CD4-positive, alpha-beta T cell treated with Interleukin-15 for 4 hours (primary cell): ENCODE results near the gene STEAP2.
"Not testable (repeated sequence)": the region's sequence is repeated elsewhere in the genome, so short reads cannot be mapped to it uniquely, and the experiment has no call there.

Experiments used
- DNase-seq: peaks from one replicate; pipeline ENCODE4 v3.0.0-alpha.2; 2020; ENCODE audit warnings: low spot score

The STEAP2 gene

DNA sequence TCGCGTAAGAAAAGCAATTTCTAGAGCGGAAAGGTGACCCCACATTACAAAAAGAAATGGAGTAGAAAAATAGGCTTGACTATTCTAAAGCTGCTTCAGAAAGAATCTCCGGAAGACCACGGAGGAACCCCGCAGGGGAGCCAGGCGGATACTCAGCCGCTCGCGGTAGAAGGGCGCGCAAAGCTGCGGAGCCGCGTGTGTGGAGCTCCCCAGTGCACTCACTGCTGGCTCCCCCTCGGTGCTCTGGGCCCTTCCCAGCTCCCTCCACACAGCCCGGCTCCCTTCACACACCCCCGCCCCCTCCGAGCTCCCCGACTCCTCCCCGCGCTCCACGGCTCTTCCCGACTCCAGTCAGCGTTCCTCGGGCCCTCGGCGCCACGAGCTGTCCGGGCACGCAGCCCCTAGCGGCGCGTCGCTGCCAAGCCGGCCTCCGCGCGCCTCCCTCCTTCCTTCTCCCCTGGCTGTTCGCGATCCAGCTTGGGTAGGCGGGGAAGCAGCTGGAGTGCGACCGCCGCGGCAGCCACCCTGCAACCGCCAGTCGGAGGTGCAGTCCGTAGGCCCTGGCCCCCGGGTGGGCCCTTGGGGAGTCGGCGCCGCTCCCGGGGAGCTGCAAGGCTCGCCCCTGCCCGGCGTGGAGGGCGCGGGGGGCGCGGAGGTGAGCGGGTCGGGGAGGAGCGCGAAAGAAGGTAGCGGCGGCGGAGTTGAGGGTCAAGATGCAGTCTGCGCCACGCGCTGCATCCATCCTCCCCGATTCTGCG lies at the start of gene STEAP2:
TSS of gene STEAP2 (plus strand) at position 350 of the 758 bp plus-strand sequence. CDS start 13,343 bp downstream, outside the sequence.
- DNase-seq, result no peak

DNA sequence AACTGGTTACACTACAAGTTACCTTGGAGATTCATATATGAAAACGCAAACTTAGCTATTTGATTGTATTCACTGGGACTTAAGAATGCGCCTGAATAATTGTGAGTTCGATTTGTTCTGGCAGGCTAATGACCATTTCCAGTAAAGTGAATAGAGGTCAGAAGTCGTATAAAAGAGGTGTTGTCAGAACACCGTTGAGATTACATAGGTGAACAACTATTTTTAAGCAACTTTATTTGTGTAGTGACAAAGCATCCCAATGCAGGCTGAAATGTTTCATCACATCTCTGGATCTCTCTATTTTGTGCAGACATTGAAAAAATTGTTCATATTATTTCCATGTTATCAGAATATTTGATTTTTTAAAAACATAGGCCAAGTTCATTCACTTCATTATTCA lies 48.0 kb upstream of the STEAP2 start:
- no peak for DNase-seq

DNA sequence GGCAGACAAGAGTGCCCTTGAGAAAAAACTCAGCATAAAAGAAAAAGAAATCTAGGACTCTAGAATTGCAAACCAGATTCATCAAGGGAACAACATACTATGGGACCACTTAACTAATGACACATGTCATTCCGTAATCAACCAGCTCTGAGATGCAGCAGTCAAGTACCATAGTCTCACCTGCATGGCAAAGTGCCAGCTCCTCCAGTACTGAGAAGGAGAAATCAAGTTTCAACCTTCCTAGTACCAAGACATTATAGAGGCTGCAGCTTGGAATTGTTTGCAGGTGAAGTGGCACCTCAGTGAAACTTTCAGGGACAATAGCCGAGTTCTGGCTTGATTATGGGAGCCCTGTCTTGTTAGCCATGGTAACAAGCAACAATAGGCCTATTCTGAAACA lies 45.8 kb upstream of the STEAP2 start:
- DNase-seq, result no peak

DNA sequence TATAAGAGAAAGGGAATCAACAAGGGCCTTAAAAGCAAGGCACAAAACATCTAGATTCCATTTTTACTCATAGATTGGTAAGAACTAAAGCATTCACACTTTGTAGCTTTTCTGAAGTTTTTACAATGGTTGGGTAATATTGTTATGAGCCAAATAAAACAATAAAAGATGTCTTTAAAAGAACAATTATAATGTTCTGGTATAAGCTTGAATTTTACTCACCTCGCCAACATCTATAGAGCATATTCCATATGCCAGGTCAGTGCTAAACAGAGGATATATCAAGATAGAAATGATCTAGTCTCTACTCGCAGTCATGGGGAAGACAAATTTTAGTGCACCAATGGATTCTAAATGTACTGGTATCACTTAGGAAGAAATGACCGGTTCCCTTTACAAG lies 45.4 kb upstream of the STEAP2 start:
- DNase-seq, result no peak

DNA sequence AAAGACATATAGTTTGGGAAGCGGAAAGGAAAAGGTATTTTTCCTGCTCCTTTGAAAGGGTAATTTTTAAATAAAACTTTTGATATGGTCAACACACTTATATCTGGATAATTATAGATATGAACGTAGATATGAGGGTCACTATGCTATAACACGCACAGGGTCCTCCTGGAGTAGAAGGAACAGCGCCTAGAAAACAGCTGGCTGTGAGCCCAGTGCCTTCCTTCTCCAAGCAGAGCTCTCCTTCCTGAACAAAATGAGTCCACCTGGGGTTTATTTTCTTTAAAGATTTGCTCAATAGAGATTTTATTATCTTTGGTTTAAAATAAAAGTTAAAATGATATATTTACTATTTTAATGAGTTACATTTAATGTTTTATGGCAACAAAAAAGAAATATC lies 44.2 kb upstream of the STEAP2 start:
- no peak for DNase-seq

DNA sequence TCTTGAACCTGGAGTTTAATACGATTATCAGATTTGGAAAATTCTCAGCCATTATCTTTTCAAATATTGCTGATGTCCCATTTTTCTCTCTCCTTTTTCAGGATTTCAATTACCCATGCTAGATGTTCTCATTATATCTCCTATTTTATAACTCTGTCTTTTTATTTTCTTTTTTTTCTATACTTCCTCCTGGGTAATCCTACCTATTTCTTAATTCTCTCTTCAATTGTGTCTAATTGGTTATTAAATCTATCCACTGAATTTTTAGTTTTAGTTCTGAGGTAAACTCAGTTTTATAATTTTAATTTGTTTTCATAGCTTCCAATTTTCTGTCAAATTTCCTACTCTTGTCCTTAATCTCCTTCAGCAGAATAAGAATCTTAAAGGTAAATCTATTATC lies 41.6 kb upstream of the STEAP2 start:
- no peak for DNase-seq

DNA sequence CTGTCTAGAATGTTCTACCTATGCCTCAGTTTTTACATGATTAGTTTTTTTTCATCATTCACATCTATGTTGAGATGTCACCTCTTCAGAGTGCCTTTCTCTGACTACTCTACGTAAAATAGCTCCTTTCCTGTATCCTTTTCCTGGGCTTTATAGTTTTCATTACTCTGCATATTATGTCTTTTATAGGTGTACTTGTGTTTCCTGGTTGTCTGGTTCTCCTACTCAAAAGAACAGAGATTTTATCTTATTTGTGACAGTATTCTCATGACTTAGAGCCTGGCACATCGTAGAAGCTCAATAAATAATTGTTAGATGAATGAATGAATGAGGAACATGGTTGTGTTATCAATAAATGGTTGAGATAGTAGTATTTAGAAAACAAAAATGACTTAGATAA lies 39.4 kb upstream of the STEAP2 start:
- DNase-seq, result no peak

DNA sequence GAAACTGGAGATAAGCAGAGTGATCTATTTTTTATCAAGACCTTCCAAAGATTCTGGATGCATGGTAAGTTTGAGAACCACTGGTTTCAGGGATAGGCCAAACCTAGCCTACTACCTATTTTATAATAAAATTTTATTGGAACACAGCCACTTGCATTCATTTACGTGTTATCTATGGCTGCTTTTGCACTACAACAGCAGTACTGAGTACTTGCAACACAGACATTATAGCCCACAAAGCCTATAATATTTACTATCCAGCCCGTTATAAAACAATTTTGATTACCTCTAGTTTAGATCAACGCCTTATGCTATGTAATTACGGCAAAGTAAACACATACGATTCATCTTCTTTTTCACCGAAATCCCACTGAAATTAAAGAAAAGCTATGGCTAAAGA lies 38.9 kb upstream of the STEAP2 start:
- no peak for DNase-seq

DNA sequence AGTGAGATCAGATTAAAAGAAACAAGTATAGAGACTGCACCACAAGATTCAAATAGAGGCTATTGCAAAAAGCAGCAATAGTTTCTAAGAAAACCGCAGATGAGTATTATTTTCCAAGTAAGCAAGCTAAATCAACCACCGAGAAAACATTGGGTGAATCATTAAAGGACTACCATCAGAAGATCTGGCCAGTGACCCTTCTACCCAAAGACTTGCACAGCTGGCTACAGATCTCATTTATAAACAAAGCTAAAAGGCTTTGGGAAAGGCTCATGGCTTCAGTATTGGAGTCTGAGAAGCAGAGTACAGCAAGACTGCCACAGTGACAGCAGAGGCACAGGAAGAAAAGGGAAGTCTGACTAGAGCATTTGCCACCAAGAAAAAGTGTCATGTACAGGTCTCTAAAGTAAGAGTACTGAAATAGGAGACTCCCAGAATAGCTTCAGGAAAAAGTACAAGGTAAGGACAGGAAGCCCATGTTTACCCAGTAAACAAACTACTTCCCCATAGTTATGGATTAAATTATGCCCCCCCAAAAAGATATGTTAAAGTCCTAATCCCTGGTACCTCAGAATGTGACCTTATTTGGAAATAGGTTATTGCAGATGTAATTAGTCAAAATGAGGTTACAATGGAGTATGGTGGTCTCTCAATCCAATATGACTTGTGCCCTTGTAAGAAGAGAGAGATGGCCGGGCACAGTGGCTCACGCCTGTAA lies 38.3 kb upstream of the STEAP2 start:
- DNase-seq, result no peak

DNA sequence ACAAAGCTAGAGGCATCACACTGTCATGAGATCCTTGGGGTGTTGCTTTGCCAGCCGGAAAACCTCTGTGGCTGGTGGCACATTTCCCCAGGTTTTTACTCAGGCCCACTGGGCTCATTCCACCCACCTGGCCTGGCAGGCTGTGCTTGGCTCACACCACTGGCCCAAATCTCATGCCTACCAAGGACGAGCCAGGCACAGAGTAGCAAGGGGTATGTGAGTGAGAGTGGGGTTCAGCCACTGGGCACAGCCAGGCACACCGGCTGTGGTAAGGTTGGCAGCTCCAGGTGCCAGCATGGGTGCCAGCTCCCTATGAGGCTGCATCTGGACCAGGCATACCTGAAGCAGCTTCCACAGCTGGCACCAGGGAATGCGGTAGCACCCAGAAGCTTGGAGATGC lies 35.9 kb upstream of the STEAP2 start:
- DNase-seq, result no peak

DNA sequence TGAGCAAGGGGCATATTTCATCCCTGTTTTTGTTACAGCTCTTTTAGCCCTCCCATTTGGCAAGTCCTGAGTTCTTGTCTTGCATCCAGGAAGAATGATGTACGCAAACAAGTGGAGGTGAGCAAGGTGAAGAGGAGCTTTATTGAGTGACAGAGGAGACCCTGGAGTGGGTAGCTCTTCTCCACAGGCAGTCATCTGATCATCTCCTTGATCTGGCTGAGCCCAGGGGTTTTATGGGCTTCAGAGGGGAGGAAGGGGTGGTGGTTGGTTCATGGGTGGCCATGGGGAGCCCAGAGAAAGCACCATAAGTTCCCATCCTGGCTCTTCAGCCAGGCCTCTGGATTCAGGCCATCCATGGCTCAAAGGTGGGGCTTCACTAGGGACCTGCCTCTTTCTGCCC lies 35.3 kb upstream of the STEAP2 start:
- no peak for DNase-seq

DNA sequence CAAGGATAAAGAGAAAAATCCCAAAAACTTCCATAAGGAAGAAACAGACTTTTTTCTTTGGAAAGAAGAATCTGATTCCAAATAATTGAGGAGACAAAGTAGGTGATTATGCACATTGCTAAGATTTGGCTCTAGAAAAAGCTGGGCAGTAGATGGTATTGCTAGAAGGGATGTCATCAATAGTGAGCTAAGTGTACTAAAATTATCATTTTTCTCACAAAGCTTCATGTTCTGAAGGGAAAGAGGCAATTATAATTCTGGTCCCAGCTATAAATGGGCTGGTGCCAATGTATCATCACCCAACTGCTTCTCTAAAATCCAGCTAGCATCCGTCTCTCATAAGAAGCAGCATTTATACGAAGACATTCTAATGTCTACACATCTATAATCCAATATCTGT lies 33.4 kb upstream of the STEAP2 start:
- DNase-seq, result no peak

DNA sequence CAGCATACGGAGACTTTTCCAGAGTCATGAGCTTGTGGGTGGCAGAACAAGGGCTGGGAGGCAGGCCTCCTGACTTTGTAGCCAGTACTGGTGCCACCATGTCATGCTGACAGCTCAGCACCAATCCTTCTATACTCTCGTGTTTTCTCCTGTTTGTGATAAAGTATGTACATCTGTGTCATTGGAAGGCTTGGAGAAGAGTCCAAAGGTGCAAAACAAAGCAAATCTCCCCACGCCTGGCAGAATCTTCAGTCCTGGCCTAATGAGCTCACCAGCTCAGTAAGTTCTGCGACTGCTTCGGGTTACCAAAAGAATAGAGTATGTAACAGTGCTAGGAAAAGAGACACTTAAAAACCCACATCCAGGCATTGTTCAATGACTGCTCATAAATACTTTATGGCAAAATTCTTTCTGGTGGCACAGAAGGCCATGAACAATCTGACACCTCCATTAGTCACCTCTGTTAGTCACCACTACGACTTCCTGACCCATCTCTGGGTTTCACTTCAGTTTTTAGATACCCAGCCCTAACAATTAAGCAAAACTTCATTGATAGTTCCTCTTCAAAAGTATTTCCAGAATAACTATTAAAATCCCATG lies 32.8 kb upstream of the STEAP2 start:
- peak; percentile 10 for DNase-seq

DNA sequence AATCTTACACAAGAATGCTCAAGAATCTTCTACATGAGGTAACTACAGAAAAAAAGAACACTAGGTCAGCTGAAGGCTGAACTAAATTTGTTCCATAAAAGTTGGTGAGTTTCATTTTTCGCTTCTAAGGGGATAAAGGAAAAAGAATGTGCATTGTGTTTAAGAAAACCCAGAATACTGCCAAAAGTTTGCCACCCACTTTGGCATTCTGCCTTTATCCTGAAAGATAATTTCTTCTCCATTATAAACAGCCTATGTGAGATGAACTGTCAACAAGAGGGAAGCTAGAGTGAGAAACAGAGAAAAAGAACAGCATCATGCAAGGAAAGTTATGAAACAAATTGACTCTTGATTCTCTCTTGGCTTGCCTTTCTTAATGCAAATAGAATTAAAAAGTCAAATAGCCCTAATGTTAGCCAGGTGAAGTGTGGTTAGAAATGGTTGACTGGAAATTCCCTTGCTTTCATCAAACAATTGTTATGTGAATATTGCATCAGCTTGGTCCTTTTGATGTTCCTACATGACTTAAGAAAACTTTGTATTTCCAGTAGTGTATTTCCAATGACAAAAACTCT lies 31.4 kb upstream of the STEAP2 start:
- no peak for DNase-seq

DNA sequence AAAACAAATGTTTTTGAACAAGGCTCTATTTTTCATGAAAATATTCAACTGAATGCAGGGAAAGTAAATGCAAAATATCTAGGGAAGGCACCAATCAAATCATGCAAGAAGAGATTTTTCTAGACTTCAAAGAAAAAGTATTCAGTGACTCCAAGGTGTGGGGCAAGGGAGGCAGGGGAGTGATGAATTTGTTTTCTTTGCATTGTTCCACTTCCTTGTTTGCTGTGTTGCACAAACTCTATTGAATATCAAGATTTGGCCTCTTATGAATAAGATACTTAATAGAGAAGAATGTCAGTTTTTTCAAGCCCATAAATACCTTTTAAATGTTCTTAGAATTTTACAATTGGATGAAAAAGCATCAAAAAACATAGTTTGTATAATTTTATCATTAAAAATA lies 30.9 kb upstream of the STEAP2 start:
- DNase-seq, result no peak

DNA sequence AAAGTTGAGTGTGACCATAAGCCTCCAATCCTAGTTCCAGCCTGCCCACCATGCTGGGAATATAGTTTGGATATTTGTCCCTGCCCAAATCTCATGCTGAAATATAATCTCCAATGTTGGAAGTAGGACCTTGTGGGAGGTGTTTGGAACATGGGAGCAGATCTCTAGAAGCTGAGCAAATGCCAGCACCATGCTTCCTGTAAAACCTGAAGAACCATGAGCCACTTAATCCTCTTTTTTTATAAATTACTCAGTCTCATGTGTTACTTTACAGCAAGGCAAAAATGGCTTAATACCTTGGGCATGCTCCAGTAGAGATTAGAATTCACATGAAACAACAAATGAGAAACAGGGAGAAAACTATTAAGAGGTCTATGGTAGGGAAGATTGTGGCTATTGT lies 30.1 kb upstream of the STEAP2 start:
- DNase-seq, result no peak

DNA sequence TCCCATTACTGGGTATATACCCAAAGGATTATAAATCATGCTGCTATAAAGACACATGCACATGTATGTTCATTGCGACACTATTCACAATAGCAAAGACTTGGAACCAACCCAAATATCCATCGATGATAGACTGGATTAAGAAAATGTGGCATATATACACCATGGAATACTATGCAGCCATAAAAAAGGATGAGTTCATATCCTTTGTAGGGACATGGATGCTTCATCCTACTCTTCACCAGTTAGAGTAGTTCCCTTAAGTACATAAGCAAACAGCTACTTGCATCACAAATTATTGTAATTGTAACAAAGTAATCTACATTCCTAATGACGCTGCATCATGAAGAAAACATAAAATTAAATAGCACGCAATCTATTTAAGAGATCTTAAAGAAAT lies 25.2 kb upstream of the STEAP2 start:
- DNase-seq, result not testable (repeated sequence)

DNA sequence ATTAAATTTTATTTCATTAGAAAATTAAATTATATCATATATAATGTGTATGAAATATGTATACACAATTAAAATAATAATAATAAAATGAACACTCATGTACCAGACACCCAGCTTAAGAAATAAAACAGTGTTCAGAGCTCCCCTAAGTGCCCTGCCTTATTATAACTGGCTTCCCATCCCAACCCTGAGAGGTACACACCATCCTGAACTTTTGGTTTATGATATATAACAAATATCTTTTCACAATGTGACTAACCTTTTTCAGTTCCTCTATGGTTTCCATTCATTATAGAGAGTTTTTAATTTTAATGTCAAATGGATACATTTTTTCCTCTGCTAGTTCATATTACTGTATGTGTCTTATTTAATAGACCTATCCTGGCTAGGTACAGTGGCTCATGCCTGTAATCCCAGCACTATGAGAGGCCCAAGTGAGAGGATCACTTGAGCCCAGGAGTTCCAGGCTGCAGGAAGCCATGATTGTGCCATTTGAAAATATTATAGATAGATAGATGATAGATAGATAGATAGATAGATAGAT lies 24.0 kb upstream of the STEAP2 start:
- DNase-seq, result no peak

DNA sequence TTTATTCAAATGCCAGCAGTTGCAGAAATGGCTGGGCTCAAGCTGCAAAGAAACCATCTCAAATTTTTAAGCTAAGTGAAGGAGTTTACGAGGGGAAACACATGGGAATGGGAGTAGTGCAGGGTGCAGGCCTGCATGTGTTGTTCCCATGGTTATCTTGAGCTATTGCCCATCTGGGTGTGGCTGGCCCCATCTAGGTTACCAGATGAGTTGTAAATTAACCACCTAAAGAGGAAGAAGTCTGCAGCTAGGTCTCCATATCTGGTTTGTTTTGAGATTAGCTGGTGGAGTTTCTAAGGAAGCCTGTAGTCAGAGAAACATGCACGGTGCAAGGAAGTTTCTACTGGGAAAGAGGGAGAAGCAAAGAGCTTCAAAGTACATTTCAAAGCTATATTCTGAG lies 23.3 kb upstream of the STEAP2 start:
- no peak for DNase-seq

DNA sequence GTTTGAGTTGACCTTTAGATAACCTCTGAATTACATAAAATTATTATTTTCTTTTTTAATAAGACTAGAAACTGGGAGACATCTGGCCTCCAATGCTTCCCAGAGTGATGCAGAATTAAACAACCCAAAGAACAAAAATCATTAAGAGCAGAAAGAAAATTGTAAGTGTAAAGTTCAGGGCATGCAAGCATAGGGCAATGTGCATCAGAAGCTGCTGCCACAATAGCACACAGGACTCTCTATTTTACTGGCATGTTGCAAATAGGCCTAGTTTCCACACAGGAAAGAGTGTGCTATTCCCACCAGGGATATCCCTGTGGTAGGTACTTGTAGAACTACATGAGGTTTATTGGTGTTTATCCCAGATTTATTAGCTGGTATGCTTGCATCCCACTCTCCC lies 20.5 kb upstream of the STEAP2 start:
- DNase-seq, result no peak

DNA sequence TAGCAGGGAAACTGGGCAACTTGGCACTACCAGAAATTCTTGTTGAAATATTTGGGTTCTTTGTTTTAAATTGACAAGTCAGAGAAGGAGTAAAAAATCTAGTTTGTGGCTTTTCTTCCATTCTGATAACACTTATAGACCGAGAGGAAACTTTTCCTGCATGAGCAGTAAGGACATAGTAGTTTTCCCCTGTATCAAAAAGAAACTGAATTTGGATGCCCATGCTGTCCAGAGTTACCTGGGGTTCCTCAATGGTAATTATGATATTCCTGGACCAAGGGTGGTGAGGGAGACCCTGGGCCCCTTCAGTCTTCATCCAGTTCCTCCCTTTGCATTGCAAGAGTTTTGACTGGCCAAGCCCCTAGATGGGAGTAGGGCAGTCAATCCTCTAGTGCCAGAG lies 19.9 kb upstream of the STEAP2 start:
- no peak for DNase-seq

DNA sequence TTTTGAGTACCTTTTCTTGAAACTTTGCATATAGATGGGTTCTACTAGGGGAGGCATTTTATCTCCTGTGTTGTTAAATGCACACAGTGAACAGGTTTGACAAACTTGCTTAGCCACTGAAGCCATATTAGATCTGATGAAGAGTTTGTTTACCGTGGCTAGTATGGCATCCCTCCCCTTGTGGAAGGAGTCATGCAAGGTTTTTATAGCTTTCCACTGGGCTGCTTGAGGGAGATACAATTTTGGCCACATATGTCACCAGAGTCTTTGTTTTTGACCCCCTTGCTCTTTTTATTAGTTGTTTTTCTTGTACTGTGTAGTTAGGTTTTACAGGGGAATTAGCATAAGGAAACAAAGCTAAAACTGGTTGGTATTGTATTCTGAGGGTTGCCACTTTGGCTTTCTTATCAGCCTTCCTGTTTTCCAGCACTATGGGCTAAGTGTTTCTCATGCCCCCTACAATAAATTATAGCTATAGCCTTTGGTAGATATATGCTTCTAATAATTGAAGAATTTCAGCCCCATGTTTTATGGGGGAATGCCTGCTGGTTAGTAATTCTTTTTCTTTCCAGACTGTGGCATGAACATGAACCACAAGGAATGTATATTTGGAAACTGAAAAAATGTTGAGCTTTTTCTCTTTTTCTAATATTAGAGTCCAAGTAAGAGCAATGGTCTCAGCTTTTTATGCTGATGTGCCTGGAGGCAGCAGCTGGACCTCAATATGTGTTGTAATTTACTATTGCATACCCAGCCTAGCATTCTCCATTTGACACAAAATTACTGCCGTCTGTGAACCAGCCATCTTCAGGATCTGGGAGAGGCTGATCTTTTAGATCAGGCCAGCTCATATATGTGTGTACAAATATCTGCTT lies 18.4 kb upstream of the STEAP2 start:
- no peak for DNase-seq
